ENCODE data around the gene LRCOL1. TPM values are rescaled to one million over a fixed set of nuclear protein-coding genes. Genes with fewer than 3 reads are reported as not detected.

LRCOL1 gene
- polyA plus RNA-seq, 3 donors = 1.4 to 2.2 (median 1.9) TPM

DNA sequence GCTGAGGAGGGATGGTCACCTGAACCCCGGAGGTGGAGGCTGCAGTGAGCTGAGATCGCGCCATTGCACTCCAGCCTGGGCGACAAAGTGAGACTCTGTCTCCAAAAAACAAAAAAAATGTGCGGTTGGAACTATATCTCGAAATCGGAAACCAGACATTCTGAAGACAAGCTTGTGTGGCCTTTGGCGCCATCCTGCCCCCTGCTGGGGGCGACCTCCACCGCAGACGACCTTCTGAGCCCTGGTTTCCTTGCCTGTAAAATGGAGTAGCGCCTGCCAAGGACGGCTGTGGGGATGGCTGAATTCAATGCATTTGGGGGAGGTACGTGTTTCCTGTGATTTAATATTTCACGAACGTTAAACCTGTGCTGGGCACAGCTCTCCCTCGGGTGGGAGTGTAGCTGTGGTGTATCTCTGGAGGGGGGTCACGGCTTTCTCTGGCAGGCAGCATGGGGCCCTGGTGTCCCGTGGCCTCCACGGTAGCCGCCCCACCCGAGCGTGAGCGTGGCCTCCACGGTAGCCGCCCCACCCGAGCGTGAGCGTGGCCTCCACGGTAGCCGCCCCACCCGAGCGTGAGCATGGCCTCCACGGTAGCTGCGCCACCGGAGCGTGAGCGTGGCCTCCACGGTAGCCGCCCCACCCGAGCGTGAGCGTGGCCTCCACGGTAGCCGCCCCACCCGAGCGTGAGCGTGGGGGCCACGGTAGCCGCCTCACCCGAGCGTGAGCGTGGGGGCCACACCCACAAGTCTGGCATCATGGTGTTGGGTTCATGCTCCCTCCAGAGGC is 55.3 kb downstream of the LRCOL1 start:
- DNase-seq (ENCODE audit: low read depth in 3 of 3, low spot score in 2 of 3) = no peak

Other genes with a start within 250 kb of the LRCOL1 start
- gene FBRSL1, start 120.4 kb downstream of the LRCOL1 start, polyA plus RNA-seq (ENCODE audit: insufficient read length in 3 of 3) = 10 to 100 TPM; 34.2 to 42.5 (median 37.4) TPM
- 1 to 10 TPM in 2 of 3 donors, under 1 TPM in 1; 0.86 to 1.3 (median 1.1) TPM for gene P2RX2, start 8.2 kb upstream of the LRCOL1 start, polyA plus RNA-seq (ENCODE audit: insufficient read length in 3 of 3)
- 10 to 100 TPM; 44.5 to 45.7 (median 44.5) TPM for gene POLE, start 76.8 kb upstream of the LRCOL1 start, polyA plus RNA-seq (ENCODE audit: insufficient read length in 3 of 3)
- gene PXMP2, start 77.0 kb upstream of the LRCOL1 start, polyA plus RNA-seq (ENCODE audit: insufficient read length in 3 of 3) = 10 to 100 TPM; 50.6 to 53.1 (median 52.7) TPM
- 10 to 100 TPM; 17.0 to 20.5 (median 20.1) TPM for gene PGAM5, start 100.3 kb upstream of the LRCOL1 start, polyA plus RNA-seq (ENCODE audit: insufficient read length in 3 of 3)
- gene ANKLE2, start 151.2 kb upstream of the LRCOL1 start, polyA plus RNA-seq (ENCODE audit: insufficient read length in 3 of 3) = 10 to 100 TPM; 57.8 to 66.7 (median 58.5) TPM
- gene GOLGA3, start 218.3 kb upstream of the LRCOL1 start, polyA plus RNA-seq (ENCODE audit: insufficient read length in 3 of 3) = 10 to 100 TPM; 18.5 to 23.6 (median 21.7) TPM

Measured in right renal cortex interstitium (tissue), 3 donors.